GM23338 (cell line): ENCODE results near the gene PCTP.

Source experiments
- CREB1 ChIP-seq: fragments of 250-450 bp; sonication (Bioruptor Pico); IDR thresholded peaks from 2 replicates; pipeline ENCODE4 v1.5.0; 2020; ENCODE audit warnings: low read depth, mild to moderate bottlenecking, moderate library complexity
- CTCF ChIP-seq, 2 experiments: fragments of 200-600 bp in 1 of 2; sonication (generic) in 1 of 2; conservative IDR thresholded peaks; 2 replicates each; pipeline versions ENCODE4 v1.5.1 to v1.6.1; 2016 to 2017; ENCODE audit warnings: antibody characterized with exemption in 2 of 2, low read depth in 2 of 2, mild to moderate bottlenecking in 2 of 2, moderate library complexity in 1 of 2
- ETS1 ChIP-seq: IDR thresholded peaks from 2 replicates; pipeline ENCODE4 v1.6.1; 2016; ENCODE audit warnings: antibody characterized with exemption
- EZH2 ChIP-seq: fragments of 200-600 bp; sonication (generic); IDR thresholded peaks from one replicate; pipeline ENCODE4 v1.8.0; 2017; ENCODE audit warnings: antibody characterized with exemption, mild to moderate bottlenecking, low read depth; ENCODE audit not compliant: unreplicated experiment
- EZH2phosphoT487 ChIP-seq: fragments of 200-600 bp; sonication (generic); IDR thresholded peaks from one replicate; pipeline ENCODE4 v1.8.1; 2018; ENCODE audit warnings: antibody characterized with exemption; ENCODE audit not compliant: unreplicated experiment
- JUNB ChIP-seq: IDR thresholded peaks from one replicate; pipeline ENCODE4 v1.6.1; 2016; ENCODE audit warnings: antibody characterized with exemption; ENCODE audit not compliant: unreplicated experiment
- NANOG ChIP-seq: IDR thresholded peaks from 2 replicates; pipeline ENCODE4 v1.6.1; 2016; ENCODE audit warnings: antibody characterized with exemption, borderline replicate concordance
- POLR2AphosphoS5 ChIP-seq: IDR thresholded peaks from 2 replicates; pipeline ENCODE4 v1.6.1; 2016; ENCODE audit warnings: antibody characterized with exemption, low read depth
- REST ChIP-seq: IDR thresholded peaks from one replicate; pipeline ENCODE4 v1.6.1; 2018; ENCODE audit warnings: antibody characterized with exemption; ENCODE audit not compliant: unreplicated experiment
- ZNF114 ChIP-seq: fragments of 250-450 bp; sonication (Bioruptor Pico); IDR thresholded peaks from 2 replicates; pipeline ENCODE4 v1.5.0; 2020; ENCODE audit warnings: mild to moderate bottlenecking, moderate library complexity
- ZNF462 ChIP-seq: fragments of 250-450 bp; sonication (Bioruptor Pico); IDR thresholded peaks from 2 replicates; pipeline ENCODE4 v1.5.0; 2020; ENCODE audit warnings: mild to moderate bottlenecking, moderate library complexity

GRCh38 chr17:55785181-55785580 is 34.3 kb downstream of the PCTP start:
- no peak for TF ChIP-seq JUNB
- no peak for TF ChIP-seq CTCF (conservative IDR thresholded peaks at IDR 0.05; ENCODE audit: low read depth in 2 of 2)
- no peak for TF ChIP-seq EZH2
- TF ChIP-seq EZH2phosphoT487 = no peak
- no peak for TF ChIP-seq CREB1
- no peak for TF ChIP-seq REST
- TF ChIP-seq NANOG = no peak
- no peak for TF ChIP-seq POLR2AphosphoS5
- no peak for TF ChIP-seq ZNF114 (CRISPR knock-in tag)
- TF ChIP-seq ETS1 = no peak
- TF ChIP-seq ZNF462 = no peak
